Right renal pelvis (tissue), 4 donors: ENCODE data around the gene CATSPER3. TPM values are rescaled to one million over a fixed set of nuclear protein-coding genes. Genes with fewer than 3 reads are reported as not detected.

Source experiments
- DNase-seq, 4 donors: peaks; one replicate each; pipeline ENCODE4 v3.0.0-alpha.2; 2013; ENCODE audit warnings: low read depth in 4 of 4, low spot score in 3 of 4, missing footprints in 1 of 4
- polyA plus RNA-seq, 4 donors: library from polyadenylated mRNA; unstranded; fragments of 120-200 nt; gene quantifications; one replicate each; pipeline ENCODE4 v1.2.1, GENCODE V29; 2013; ENCODE audit not compliant: insufficient read length in 4 of 4

CATSPER3 gene
- polyA plus RNA-seq, 4 donors = 0.58 to 1.5 (median 1.2) TPM

DNA sequence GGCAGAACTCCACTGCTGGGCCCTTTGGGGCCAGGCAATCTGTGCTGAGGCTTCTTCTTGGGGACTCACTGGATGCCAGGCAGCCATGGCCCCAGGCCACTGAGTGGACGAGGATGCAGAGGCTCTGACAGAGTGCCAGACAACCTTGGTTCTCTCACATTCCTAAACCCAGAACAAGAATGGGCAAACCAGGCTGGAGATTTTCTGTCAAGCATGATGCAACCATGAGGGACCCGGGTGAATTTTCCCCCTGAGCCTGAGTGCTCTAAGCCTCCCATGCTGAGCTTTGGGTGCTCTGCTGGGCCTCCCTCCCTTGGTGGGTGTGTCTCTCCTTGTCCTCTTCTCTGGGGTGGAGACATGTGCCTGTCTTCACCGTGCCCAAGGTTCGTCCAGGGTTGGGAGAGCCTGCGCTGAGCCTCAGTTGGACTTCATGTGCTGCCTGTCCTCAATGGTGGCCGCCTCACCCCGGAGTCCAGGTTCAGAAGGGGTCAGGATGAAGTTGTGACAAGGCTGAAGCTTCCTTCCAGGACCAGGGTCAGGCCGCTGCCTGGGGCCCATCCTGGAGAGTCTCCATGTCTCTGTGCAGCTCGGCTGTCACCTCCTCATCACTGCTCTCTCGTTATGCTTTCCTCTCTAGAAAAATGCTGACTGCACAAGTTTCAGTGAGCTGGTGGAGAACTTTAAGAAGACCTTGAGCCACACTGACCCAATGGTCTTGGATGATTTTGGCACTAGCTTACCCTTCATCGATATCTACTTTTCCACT lies 42.2 kb downstream of the CATSPER3 start:
- no peak for DNase-seq

DNA sequence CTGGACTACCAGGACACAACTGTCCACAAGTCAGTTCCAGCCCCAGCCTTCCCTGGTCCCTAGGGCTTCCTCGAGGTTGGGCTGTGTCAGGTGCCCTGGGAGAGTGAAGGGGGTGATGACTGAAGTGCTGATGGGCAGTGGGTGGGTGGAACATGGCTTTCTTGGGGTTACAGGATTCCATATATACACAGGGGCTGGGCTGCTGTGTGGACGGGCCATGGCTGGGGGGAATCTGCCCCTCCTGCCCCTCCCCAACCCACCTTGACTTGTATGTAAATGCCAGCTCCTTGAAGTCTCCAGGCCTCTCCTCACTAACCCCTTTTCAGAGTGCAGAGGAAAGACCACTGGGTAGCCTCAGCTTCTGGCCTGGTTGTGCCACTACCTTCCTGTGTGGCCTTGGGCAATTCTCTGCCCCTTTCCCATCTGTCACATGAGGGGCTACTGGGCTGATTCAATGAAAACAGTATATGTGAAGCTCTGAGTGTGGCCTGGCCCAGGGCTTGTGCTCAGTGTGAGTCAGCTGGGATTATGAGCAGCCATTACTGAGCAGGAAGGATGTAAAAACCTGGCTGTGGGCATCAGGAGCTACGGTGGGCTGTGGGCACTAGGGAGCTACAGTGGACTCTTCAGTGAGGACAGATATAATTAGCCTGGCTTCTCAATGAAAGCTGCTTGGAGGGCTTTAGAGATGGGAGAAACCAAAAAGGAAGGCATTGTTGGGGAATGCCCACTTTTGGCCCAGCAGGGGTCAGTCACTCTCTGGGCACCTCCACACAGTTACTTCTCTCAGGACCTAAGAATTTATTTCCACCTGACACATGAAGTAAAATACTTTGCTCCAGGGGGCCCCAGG lies 43.0 kb downstream of the CATSPER3 start:
- no peak for DNase-seq

DNA sequence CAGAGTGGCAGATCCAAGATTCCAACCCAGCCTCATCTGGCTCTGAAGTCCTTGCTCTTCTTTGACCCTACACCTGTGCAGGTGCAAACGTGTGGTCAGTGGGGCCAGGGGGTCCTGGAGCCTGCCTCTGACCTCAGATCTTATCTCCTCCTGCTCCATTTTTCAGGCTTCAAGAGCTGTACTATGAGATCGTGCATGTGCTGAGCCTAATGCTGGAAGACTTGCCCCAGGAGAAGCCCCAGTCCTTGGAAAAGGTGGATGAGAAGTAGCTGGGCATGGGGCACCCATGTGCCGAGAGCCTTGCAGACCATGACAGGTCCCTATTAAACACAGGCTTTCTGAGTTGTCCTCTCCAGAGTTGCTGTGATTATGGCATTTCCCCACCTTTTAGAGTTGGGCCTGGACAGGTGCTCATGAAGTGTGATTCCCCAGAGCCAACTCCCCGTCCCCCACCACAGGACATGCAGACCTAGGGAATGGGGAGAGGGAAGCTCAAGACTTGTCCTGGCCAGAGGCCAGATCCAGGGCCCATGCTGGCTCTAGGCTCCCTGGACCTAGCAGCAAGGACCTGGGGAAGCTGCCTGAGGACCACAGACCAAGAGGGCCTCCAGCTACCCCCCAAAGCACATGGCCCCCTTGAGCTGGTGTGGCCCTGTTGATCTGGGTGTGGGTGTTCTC lies 43.8 kb downstream of the CATSPER3 start:
- DNase-seq = no peak

DNA sequence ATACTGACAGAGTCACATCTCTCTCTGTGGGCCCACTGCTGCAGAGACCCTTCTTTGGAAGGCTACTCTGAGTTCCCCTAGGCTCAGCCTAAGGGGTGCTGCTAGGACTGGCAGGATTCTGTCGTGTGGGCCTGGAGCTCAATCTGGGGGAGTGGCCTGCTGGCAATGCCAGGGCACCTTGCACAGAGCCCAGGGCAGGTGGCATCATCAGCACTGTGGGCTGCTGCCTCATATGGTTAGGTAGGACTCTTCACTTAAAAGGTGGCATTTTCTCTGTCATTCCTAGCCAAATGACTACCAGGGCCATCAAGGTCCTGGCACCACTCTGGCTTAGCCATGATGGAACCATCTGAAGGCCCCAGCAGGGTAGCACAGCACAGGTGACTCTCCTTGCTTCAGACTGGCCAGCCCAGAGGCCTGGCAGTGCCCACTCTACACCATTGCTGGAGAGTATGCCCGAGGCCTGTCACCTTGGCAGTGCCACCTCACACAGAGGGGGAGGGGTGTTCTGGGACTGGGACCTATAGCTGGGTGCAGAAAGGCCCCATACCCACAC lies 44.4 kb downstream of the CATSPER3 start:
- DNase-seq = no peak

DNA sequence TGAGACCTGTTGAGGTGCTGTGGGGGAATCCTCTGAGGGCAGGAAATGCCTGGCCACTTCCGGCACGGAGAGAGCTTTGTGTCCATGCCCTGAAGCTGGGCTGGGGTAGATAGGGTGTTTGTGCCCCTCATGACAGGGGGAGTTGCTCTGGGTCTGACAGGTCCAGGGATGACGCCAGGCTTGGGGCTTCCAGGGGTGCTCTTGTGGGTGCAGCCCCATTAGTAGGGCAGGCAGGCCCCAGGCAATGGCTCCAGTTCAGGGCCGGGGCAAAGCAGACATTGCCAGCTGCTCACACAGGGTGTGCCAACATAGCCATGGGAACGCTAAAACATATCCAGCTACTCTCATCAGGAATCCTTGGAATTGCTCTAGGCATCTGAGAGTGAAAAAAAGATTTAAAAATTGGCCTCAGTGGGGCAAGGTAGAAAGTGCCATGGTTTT lies 45.3 kb downstream of the CATSPER3 start:
- no peak for DNase-seq

DNA sequence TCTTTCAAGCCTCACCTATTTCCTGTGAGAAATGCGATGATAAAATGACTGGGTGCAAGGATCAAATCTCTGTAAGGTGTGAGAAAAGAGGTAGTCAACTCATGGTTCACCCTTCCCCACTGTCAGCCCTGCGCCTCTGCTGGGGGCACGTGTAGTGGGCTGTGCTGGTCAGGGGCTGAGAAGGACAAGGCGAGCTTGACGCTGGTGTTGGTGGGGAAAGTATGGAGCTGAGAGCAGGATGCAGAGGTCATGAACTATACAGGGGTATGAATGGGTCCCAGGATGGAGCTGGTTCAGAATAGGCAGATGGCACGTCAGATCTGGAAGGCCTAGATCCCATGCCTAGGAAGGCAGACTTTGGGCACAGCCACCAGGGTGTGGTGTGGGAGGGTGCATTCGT lies 45.7 kb downstream of the CATSPER3 start:
- DNase-seq = no peak

DNA sequence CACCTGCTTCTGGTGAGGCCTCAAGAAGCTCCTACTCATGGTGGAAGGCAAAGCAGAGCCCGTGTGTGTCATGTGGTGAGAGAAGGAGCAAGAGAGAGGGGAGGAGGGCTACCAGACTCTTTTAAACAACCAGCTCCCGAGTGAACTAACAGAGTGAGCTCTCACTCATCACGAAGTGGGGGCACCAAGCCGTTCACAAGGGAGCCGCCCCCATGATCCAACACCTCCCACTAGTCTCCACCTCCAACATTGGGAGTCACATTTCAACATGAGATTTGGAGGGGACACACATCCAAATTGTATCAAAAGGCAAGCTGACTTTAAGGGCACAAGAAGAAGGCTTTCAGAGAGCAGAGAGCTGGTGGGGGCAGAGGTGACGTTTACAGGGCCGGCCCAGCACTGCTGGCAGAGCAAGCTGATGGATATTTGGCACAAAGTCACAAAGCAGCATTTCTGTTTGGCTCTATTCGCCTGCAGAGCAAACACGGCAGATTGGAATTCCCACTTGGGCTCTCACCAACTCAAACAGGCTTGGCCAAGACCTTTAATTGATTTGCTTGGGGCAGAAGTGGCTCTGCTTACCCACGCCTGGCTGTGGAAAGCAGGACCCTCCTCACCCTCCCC lies 46.4 kb downstream of the CATSPER3 start:
- DNase-seq = no peak

DNA sequence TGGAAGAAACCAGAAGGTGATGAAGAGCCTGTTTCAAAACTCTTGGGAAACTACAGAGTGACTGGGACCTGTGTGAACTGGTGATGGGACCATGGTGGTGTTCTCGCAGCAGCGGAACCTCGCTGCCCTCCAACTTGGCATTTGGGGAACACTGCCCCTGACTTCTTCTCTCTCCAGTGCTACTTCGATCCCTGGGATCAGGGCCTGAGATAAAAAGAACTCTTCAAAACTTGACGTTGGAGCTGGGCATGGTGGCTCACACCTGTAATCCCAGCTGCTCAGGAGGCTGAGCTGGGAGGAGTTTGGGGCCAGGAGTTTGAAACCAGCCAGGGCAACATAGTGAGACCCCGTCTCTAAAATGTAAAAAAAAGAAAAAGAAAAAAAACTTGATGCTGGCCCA lies 48.2 kb downstream of the CATSPER3 start:
- no peak for DNase-seq

DNA sequence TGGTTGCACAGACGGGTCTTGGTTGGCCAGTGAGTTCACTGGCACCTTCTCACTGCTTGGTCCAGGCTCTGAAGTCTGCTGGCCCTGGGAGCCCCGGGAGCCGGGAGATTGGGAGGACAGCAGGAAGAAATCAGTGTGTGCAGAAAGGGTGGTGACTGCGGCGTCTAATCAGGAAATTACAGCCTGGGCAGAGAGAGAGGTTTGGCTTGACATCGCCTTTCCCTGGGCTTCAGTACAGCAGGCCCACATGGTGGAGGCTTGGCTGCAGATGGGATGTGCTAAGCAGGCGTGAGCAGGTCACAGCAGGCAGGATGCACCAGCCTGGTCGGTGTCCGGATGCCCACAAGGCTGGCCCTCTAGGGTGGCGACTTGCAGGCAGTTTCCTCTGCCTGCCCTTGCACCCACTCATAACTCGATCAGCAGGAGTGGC lies 49.2 kb downstream of the CATSPER3 start:
- DNase-seq = no peak

DNA sequence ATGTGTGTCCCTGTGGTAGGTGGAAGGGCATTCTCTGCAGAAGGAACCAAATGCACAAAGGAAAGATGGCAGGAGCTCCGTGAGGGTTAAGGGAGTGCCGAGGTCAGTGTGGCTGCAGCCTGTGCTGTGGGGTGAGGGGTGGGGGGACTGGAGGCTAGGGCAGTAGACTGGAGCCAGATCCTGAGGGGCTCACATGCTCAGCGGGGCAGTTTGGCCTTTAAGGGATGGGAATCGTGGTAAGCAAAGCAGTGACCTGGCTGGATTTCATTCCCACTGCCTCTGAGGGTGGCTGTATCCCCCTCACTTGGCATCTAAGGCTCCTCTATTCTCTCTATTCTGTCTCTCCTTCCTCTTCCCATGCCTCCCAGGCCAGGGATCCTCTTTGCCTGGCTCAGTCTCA lies 50.8 kb downstream of the CATSPER3 start:
- DNase-seq = no peak

DNA sequence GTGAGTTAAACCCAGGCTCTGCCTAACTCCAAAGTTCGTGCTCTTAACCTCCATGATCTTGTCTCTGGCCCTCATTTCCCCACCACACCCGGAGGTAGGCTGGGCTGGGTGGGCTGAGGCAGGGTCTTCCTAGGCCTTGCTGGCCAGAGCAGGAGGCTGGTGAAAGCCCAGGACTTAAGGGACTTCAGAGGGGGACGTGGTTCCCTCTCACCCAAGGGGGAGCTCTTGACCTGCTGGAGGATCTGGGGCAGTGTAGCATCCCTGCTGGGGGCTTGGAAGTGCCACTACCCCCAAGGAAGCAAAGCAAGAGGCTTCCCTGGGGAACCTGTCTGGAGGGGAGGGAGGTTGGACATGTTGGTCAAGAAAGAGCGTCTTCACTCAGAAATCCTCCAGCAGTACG lies 51.6 kb downstream of the CATSPER3 start:
- DNase-seq = no peak

DNA sequence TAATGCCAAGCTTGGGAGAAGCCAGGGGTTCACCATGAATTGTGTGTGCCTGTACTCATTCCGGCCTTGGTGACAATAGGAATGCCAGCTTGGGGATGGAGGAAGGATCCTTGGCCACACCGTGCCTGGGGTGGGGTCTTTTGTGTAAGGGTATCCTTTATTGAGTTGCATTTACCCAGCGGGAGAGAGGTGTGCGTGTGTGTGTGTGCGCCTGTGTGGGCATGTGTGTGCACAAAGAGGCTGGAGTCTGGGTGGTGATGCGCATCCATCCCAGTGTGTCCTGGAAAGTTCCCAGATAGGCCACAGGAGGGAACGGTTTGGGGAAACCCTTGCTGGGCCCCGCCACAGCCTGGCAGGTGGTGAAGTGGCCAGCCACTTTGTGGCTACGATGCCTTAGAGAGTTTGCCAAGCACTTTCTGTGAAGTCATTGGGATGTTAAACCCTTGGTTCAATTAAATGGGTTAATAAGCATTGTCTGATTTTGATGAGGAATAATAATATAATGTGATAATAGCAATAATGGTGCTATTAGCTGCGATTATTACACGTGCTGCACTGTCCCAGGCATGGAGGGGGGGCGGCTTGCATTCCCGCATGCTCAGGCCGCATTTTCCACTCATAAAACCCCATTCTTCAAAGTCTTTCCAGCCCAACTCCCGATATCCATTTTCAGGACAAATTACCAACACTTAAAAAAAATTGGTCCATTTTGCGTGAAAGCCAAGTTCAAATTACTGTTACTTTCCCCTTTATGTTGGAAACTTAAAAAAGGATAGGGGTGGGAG lies 52.6 kb downstream of the CATSPER3 start:
- no peak for DNase-seq

DNA sequence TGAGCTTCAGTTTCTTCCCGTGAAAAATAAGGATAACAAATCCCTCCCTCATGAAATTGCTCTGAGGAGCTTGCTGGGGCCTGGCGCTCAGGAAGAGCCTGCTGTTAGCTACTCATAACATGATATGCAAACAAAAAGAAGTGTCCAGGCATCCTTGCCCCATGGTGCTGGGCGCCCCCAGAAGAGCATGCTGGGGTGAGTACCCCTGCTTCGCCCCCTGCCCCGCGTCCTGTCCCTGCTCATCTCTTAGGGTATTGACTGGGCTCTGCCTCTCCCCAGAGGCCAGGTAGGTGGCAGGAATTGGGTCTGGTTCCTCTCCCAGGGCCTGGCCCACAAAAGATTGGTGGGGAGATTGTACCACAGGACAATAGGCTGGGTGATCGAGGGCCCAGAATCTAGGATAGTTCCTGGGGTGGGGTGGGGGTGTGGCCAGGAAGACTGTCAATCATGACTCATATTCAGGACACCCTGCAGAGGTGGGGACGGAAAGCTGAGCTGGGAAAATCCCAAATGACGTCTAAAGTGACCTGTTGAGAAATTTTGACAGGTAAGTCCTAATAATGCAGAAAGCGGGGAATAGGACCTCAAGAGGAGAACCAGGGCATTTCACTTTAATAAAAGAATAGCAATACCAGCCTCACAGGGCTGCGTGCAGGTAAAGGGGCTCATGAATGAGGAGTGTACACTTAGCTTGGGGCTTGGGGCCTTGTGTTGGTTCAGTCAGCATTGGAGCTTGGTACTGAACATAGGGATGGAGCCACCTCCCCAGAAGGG lies 57.4 kb downstream of the CATSPER3 start:
- DNase-seq = no peak

DNA sequence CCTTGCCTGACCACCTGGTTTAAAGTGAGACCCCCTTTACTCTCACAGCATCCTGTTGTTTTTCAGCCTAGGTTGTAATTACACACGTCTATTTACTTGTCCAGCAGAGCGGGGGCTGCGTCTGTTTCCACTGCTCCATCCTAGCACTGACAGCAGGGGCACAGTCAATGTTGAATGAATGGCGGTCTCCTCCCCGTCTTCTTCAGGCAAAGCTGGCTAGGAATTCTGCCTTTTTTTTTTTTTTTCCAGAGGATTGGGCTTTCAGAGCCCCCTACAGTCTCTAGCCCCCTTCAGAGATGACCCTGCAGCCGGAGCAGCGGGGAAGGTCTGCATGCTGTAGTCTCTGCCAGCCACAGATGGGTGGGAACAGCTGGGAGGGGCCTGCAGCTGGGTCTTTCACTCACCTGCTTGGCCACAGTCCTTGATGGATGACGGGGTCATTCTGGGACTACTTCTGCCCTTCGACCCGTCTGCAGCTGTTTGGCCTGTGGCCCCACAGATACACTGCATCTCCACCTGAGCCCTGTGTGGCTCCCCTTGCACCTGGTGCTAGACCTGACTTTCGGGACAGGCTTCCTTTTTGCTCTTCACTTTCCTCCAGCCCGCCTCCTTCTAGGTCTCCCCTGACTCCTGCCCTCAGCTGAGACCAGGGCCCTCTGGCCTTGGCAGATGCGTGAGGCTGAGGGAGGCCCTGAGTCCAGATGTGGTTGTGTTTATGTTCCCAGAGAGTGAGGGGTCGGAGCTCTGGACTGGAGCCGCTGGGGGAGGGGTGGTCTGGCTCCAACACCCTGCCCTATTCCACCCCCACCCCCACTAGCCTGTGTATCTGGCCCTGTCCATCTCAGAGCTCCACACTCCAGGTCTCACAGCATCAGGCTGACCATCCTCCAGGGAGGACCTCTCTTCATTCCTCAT lies 58.3 kb downstream of the CATSPER3 start:
- no peak for DNase-seq

DNA sequence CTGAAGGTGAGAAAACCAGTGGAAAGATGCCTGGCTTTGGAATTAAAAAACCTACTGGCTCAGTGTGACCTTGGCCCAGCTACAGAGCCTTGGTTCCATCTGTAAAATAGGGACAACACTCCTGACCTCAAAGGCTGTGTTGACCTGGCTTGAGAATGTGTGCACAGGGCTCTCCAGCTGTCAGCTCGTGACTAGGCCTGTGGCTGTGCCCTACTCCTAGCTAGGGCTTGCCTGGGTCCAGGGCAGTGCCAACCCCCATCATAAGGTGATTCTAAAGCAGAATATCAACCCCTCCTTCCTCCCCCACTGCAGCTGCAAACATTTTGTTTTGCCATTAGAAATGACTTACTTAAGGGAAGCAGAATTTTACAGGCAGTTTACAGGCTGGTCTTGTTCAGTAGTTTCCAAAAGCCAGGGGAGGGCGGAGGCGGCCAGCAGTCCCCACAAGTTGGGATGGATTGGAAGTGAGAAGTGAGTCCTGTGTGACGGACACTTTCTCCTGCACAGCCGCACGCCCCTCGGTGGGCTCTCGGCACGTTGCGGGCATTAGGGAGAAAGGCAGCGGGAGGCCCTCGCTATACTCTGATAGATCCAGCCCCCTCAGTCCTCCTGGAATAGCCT lies 59.0 kb downstream of the CATSPER3 start:
- DNase-seq = no peak

DNA sequence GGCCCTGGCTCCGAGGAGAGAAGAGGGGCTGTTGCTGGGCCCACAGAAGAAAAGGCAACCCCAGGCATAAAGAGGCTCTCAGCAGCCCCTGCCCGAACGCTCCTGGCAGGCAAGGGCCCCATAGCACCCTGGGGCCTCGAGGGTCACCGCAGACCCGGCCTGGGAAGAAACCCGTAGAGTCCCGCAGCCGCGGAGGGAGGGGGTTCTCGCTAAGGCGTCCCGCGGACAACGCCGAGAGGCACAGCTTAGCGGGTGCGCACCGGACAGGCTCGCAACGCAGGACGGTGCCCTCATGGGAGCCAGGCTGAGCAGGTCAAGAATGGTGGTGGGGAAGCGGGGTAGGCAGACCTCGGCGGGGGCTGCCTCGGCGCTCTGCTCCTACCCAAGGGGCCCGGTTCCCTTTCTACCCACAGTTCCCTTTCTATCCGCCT lies 59.6 kb downstream of the CATSPER3 start:
- DNase-seq = no peak
